Endothelial cell of umbilical vein (primary cell): ENCODE data around the gene ACTN1. TPM values are rescaled to one million over a fixed set of nuclear protein-coding genes. Genes with fewer than 3 reads are reported as not detected.

Experiments used
- BruUV-seq: library from RNA; stranded (reverse); fragments of 400-500 nt; replicated peaks from 2 replicates; lab custom pipeline; 2021; lab: Mats Ljungman, UMichigan
- CTCF ChIA-PET: fragments of 300-600, 350-600 bp; sonication (Branson Sonifier 250); formaldehyde crosslinking; loops from one replicate; lab custom pipeline; 2021; ENCODE audit warnings: antibody characterized with exemption, inconsistent platforms; lab: Charles Lee
- POLR2A ChIA-PET: fragments of 300-600, 350-600 bp; sonication (Branson Sonifier 250); formaldehyde crosslinking; loops from one replicate; lab custom pipeline; 2021; ENCODE audit warnings: antibody characterized with exemption, inconsistent platforms; lab: Charles Lee
- DNase-seq: peaks from one replicate; pipeline ENCODE4 v3.0.0-alpha.2; 2011; ENCODE audit warnings: low read depth, low spot score
- FAIRE-seq: peaks from 2 replicates; lab custom pipeline; 2011; peaks lifted over from hg19 to GRCh38; lab: Jason Lieb, UNC
- H2AFZ ChIP-seq: 2 replicates; pipeline ENCODE4 v1.6.0; 2012; ENCODE audit warnings: low read depth, low read length, control low read depth, inconsistent platforms
- H3K27ac ChIP-seq: 2 replicates; pipeline ENCODE4 v1.5.1; 2011; ENCODE audit warnings: low read depth, mild to moderate bottlenecking, control low read depth, low read length, moderate library complexity; ENCODE audit not compliant: insufficient read depth
- H3K27me3 ChIP-seq, 2 experiments: 2 replicates each; pipeline versions ENCODE4 v1.6.0 to v1.6.1; 2011; ENCODE audit warnings: low read length in 2 of 2, mixed read lengths in 1 of 2; ENCODE audit not compliant: control insufficient read depth in 2 of 2, insufficient read depth in 2 of 2
- H3K36me3 ChIP-seq, 2 experiments: 2 replicates in 1 of 2; 3 replicates in 1 of 2; pipeline ENCODE4 v1.5.1; 2011; ENCODE audit warnings: low read length in 2 of 2, mild to moderate bottlenecking in 1 of 2, moderate library complexity in 1 of 2; ENCODE audit not compliant: control insufficient read depth in 2 of 2, insufficient read depth in 2 of 2; ENCODE audit errors: extremely low read depth in 1 of 2
- H3K4me1 ChIP-seq: 3 replicates; pipeline ENCODE4 v1.5.1; 2011; ENCODE audit warnings: mild to moderate bottlenecking, low read length; ENCODE audit not compliant: control insufficient read depth, insufficient read depth; ENCODE audit errors: extremely low read depth
- H3K4me2 ChIP-seq: 2 replicates; pipeline ENCODE4 v1.6.1; 2011; ENCODE audit warnings: low read length, control low read depth, mixed read lengths; ENCODE audit not compliant: insufficient read depth
- H3K4me3 ChIP-seq, 3 experiments: fragments of 200-600 bp in 1 of 3; sonication (generic), shearing (Covaris generic) in 1 of 3; replicated peaks in 1 of 3; 2 replicates each; pipeline ENCODE4 v1.5.1; 2011 to 2016; ENCODE audit warnings: control low read depth in 3 of 3, low read length in 3 of 3, mild to moderate bottlenecking in 2 of 3, inconsistent platforms in 1 of 3, low read depth in 1 of 3, moderate library complexity in 1 of 3; ENCODE audit not compliant: insufficient read depth in 1 of 3
- H3K79me2 ChIP-seq: 2 replicates; pipeline ENCODE4 v1.6.0; 2012; ENCODE audit warnings: low read length, inconsistent platforms; ENCODE audit not compliant: control insufficient read depth, insufficient read depth
- H3K9ac ChIP-seq: replicated peaks from 2 replicates; pipeline ENCODE3; 2011; ENCODE audit warnings: low read length, control low read depth; ENCODE audit not compliant: insufficient read depth; ENCODE audit errors: extremely low read depth
- H3K9me1 ChIP-seq: replicated peaks from 3 replicates; pipeline ENCODE4 v1.6.0; 2011; ENCODE audit warnings: mild to moderate bottlenecking, low read length; ENCODE audit not compliant: control insufficient read depth, insufficient read depth; ENCODE audit errors: extremely low read depth
- H3K9me3 ChIP-seq: replicated peaks from 2 replicates; pipeline ENCODE4 v1.5.1; 2012; ENCODE audit warnings: low read length, inconsistent platforms; ENCODE audit not compliant: control insufficient read depth, insufficient read depth
- H4K20me1 ChIP-seq: replicated peaks from 2 replicates; pipeline ENCODE3; 2011; ENCODE audit warnings: mild to moderate bottlenecking, low read length; ENCODE audit not compliant: control insufficient read depth, insufficient read depth; ENCODE audit errors: extremely low read depth
- CTCF ChIP-seq, 2 donors: IDR thresholded peaks; 1 replicate in 1 of 2; 2 replicates in 1 of 2; pipeline ENCODE4 v1.5.1; 2011; ENCODE audit warnings: low read length in 2 of 2, mild to moderate bottlenecking in 2 of 2, moderate library complexity in 2 of 2, control low read depth in 1 of 2, inconsistent platforms in 1 of 2, low read depth in 1 of 2; ENCODE audit not compliant: insufficient read depth in 1 of 2; ENCODE audit errors: extremely low read depth in 1 of 2
- EZH2 ChIP-seq: IDR thresholded peaks from 2 replicates; pipeline ENCODE4 v1.6.1; 2012; ENCODE audit warnings: borderline replicate concordance, low read depth, mild to moderate bottlenecking, moderate library complexity, low read length, inconsistent platforms; ENCODE audit not compliant: severe bottlenecking
- FOS ChIP-seq: IDR thresholded peaks from 2 replicates; pipeline ENCODE4 v1.6.1; 2011; ENCODE audit warnings: mild to moderate bottlenecking, low read length, moderate library complexity, borderline replicate concordance; ENCODE audit not compliant: insufficient read depth
- GATA2 ChIP-seq: IDR thresholded peaks from 2 replicates; pipeline ENCODE4 v1.7.0; 2011; ENCODE audit warnings: low read depth, mild to moderate bottlenecking, moderate library complexity, mixed read lengths, low read length; ENCODE audit not compliant: insufficient read length, insufficient read depth
- JUN ChIP-seq: IDR thresholded peaks from 2 replicates; pipeline ENCODE4 v1.6.1; 2011; ENCODE audit warnings: borderline replicate concordance, low read depth; ENCODE audit not compliant: insufficient read length, insufficient read depth
- MAX ChIP-seq: IDR thresholded peaks from 2 replicates; pipeline ENCODE4 v1.6.1; 2011; ENCODE audit not compliant: insufficient read depth, insufficient read length
- MYC ChIP-seq: IDR thresholded peaks from one replicate; pipeline ENCODE4 v1.6.1; 2011; ENCODE audit warnings: mild to moderate bottlenecking, low read depth, low read length
- POLR2A ChIP-seq: IDR thresholded peaks from 2 replicates; pipeline ENCODE4 v1.6.1; 2012; ENCODE audit warnings: low read depth, mild to moderate bottlenecking, control low read depth, low read length
- POLR2AphosphoS5 ChIP-seq: IDR thresholded peaks from 2 replicates; pipeline ENCODE4 v1.6.1; 2012; ENCODE audit warnings: low read depth, mild to moderate bottlenecking, control low read depth, low read length, moderate library complexity; ENCODE audit not compliant: insufficient read depth
- dilution Hi-C: fragments of 300-500 bp; cut with MboI; formaldehyde crosslinking; loops from one replicate; pipeline ENCODE4 v1.15.0; 2019; ENCODE audit warnings: low sequenced_read_pairs; ENCODE audit not compliant: extremely low pct_ligation_motif_present
- intact Hi-C: fragments of 100-400 bp; cut with micrococcal nuclease; formaldehyde crosslinking; loops from one replicate; pipeline ENCODE4 v1.10.0; 2022
- polyA plus RNA-seq, 4 experiments: library from polyadenylated mRNA; depleted of rRNA in 3 of 4; stranded (reverse) in 3 of 4; unstranded in 1 of 4; fragments of >200 nt; gene quantifications; 2 replicates each; pipeline versions ENCODE4 v1.2.1 to v1.2.3, GENCODE V29; 2011 to 2012; ENCODE audit warnings: missing spikeins in 1 of 4
- total RNA-seq: library from RNA; stranded (reverse); gene quantifications from 2 replicates; pipeline ENCODE4 v1.2.3, GENCODE V29; 2021

ACTN1 gene
- total and polyA plus RNA-seq, 2 donors (not counting 3 experiments of a cell fraction or from before 2014, with no cell fraction given): 442 to 463 TPM

DNA sequence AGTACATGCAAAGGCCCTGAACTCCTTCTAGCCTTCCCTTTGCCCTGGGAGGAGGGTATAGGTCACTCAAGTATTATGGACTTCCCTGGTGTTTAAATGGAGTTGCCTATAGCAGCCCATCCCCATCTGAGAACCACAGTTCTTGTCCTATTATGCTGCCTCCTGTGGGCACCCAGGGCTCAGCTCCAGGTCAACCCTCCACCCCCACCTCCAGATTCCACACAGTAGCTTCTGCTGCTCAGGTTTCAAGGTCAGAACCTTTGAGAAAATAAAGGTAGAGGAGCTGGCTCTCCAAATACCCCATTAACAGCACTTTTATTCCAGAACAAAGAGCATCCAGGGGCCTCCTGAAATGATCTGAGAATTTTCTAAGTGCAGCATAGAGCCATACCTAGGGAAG, 57.4 kb downstream of the ACTN1 start:
- CTCF ChIA-PET: interaction anchor here (1.5 to 1.8 kb wide), 2 partner anchors 43 to 180 kb away, joined by 3 to 7 read pairs; no protein-coding TSS in a partner anchor
- POLR2A ChIA-PET: no interaction called here
- Histone ChIP-seq H4K20me1 (no peaks in the 10 kb centered on the region), H3K27ac (no peak overlapping the region), H3K36me3 (peaks cover 22 to 65% of the 10 kb centered on the region in 2 experiments), H3K4me2 (no peak overlapping the region), H3K4me1 (no peaks in the 10 kb centered on the region), H2AFZ (no peak overlapping the region), H3K27me3 (no peaks in the 10 kb centered on the region), H3K9me1 (no peaks in the 10 kb centered on the region), H3K4me3 (no peak overlapping the region), H3K79me2 (peaks cover 88% of the 10 kb centered on the region), H3K9ac (no peak overlapping the region), H3K9me3 (no peaks in the 10 kb centered on the region)
- intact Hi-C loops (no loop called here), dilution Hi-C loops (no loop called here)
- BruUV-seq: no TSS peak
- FAIRE-seq (no peak), DNase-seq (no peak)
- TF ChIP-seq FOS (no peak), JUN (no peak), POLR2AphosphoS5 (no peak), CTCF (IDR thresholded peaks at IDR 0.05; ENCODE audit: extremely low read depth in 1 of 2, insufficient read depth in 1 of 2, low read depth in 1 of 2, low read length in 2 of 2) (no peak), MAX (no peak)

GRCh38 chr14:68921049-68921448, 58.1 kb downstream of the ACTN1 start:
- Histone ChIP-seq H3K27ac (no peak overlapping the region), H3K9me1 (no peaks in the 10 kb centered on the region), H3K9me3 (no peaks in the 10 kb centered on the region), H3K4me2 (no peak overlapping the region), H3K4me1 (no peaks in the 10 kb centered on the region), H3K27me3 (no peaks in the 10 kb centered on the region), H3K79me2 (peaks cover 88% of the 10 kb centered on the region), H2AFZ (no peak overlapping the region), H3K9ac (no peak overlapping the region), H3K36me3 (peaks cover 22 to 67% of the 10 kb centered on the region in 2 experiments), H3K4me3 (no peak overlapping the region), H4K20me1 (no peaks in the 10 kb centered on the region)
- dilution Hi-C loops (no loop called here), intact Hi-C loops (no loop called here)
- no peak for FAIRE-seq
- ChIA-PET CTCF (interaction anchor here (1.5 kb wide), 1 partner anchor 43 kb away, joined by 3 read pairs; no protein-coding TSS in a partner anchor), POLR2A (no interaction called here)
- no peak for TF ChIP-seq FOS
- TF ChIP-seq MAX: no peak
- no peak for TF ChIP-seq POLR2A
- TF ChIP-seq POLR2AphosphoS5: no peak
- TF ChIP-seq GATA2: no peak
- no peak for TF ChIP-seq CTCF (IDR thresholded peaks at IDR 0.05; ENCODE audit: extremely low read depth in 1 of 2, insufficient read depth in 1 of 2, low read depth in 1 of 2, low read length in 2 of 2)
- no peak for TF ChIP-seq JUN
- no peak for TF ChIP-seq EZH2
- TF ChIP-seq MYC: no peak
- BruUV-seq: no TSS peak
- DNase-seq: no peak
